AG04449 (cell line): ENCODE measurements around the gene LRP2.

Source experiments
- CTCF ChIA-PET: fragments of 350-600 bp; formaldehyde crosslinking; extraction: SDS; loops from one replicate; lab custom pipeline; 2021; ENCODE audit warnings: antibody characterized with exemption; lab: Yijun Ruan, JAX
- POLR2A ChIA-PET: fragments of 400-600, 350-600 bp; formaldehyde crosslinking; extraction: SDS; loops from one replicate; lab custom pipeline; 2020; ENCODE audit warnings: antibody characterized with exemption, inconsistent platforms; lab: Yijun Ruan, JAX
- DNase-seq: peaks from one replicate; pipeline ENCODE4 v3.0.0-alpha.2; 2010; ENCODE audit warnings: low read depth, low spot score
- H3K4me3 ChIP-seq: 2 replicates; pipeline ENCODE4 v1.5.1; 2011; ENCODE audit warnings: low read depth, mild to moderate bottlenecking, control low read depth, low read length
- CTCF ChIP-seq: IDR thresholded peaks from one replicate; pipeline ENCODE4 v1.5.1; 2011; ENCODE audit warnings: mild to moderate bottlenecking, moderate library complexity, low read length, control low read depth, inconsistent platforms; ENCODE audit not compliant: insufficient read depth; ENCODE audit errors: missing control alignments

The LRP2 gene

GRCh38 chr2:169260246-169260645 lies 102.1 kb downstream of the LRP2 start:
- no peak for DNase-seq
- H3K4me3 ChIP-seq, result no peak overlapping the region
- CTCF ChIA-PET, result no interaction called here

GRCh38 chr2:169259402-169259801 lies 102.9 kb downstream of the LRP2 start:
- H3K4me3 ChIP-seq, result no peak overlapping the region
- no peak for TF ChIP-seq CTCF
- ChIA-PET POLR2A (no interaction called here), CTCF (no interaction called here)
- no peak for DNase-seq

More at GRCh38 chr2:169260246-169260645, 102.1 kb downstream of the LRP2 start:
- POLR2A ChIA-PET, result no interaction called here
- TF ChIP-seq CTCF, result no peak

- TF ChIP-seq CTCF, result no peak
- H3K4me3 ChIP-seq, result no peak overlapping the region
- DNase-seq, result no peak
- POLR2A ChIA-PET, result no interaction called here
- CTCF ChIA-PET, result no interaction called here
Observed at GRCh38 chr2:169258045-169258601, 104.2 kb downstream of the LRP2 start.

GRCh38 chr2:169254774-169255173 lies 107.6 kb downstream of the LRP2 start:
- H3K4me3 ChIP-seq, result no peak overlapping the region
- ChIA-PET POLR2A (no interaction called here), CTCF (no interaction called here)
- TF ChIP-seq CTCF, result no peak
- DNase-seq, result no peak

GRCh38 chr2:169247211-169247610 lies 115.1 kb downstream of the LRP2 start:
- TF ChIP-seq CTCF, result no peak
- ChIA-PET CTCF (no interaction called here), POLR2A (no interaction called here)
- DNase-seq, result no peak
- no peak overlapping the region for H3K4me3 ChIP-seq

GRCh38 chr2:169240405-169240804 lies 121.9 kb downstream of the LRP2 start:
- TF ChIP-seq CTCF, result no peak
- ChIA-PET POLR2A (no interaction called here), CTCF (no interaction called here)
- no peak overlapping the region for H3K4me3 ChIP-seq
- DNase-seq, result no peak
